GM18861 (cell line): ENCODE data around the gene RAB3IP.
"Not testable (repeated sequence)": the region's sequence is repeated elsewhere in the genome, so short reads cannot be mapped to it uniquely, and the experiment has no call there.

Experiments used
- ATAC-seq: cut with Tn5 transposase; IDR thresholded peaks from one replicate; pipeline ENCODE4 v1.9.1; 2021; ENCODE audit not compliant: unreplicated experiment

Gene RAB3IP

GRCh38 chr12:69834147-69834546 is 95.5 kb downstream of the RAB3IP start:
- no peak for ATAC-seq

- ATAC-seq = no peak
These were observed 95.9 kb downstream of the RAB3IP start for GRCh38 chr12:69834576-69834975.

- ATAC-seq = no peak
These were observed 96.4 kb downstream of the RAB3IP start for GRCh38 chr12:69835081-69835480.

GRCh38 chr12:69836015-69836414 is 97.4 kb downstream of the RAB3IP start:
- no peak for ATAC-seq

- ATAC-seq = no peak
These were observed 98.5 kb downstream of the RAB3IP start for GRCh38 chr12:69837191-69837590.

GRCh38 chr12:69837657-69838415 is 99.2 kb downstream of the RAB3IP start:
- no peak for ATAC-seq

- no peak for ATAC-seq
These were observed 102.1 kb downstream of the RAB3IP start for GRCh38 chr12:69840727-69841126.

GRCh38 chr12:69843608-69844007 is 104.9 kb downstream of the RAB3IP start:
- ATAC-seq = no peak

GRCh38 chr12:69844416-69844815 is 105.8 kb downstream of the RAB3IP start:
- no peak for ATAC-seq

- ATAC-seq = no peak
These were observed 106.2 kb downstream of the RAB3IP start for GRCh38 chr12:69844836-69845235.

GRCh38 chr12:69846976-69847375 is 108.3 kb downstream of the RAB3IP start:
- no peak for ATAC-seq

- ATAC-seq = no peak
These were observed 113.3 kb downstream of the RAB3IP start for GRCh38 chr12:69851976-69852375.

GRCh38 chr12:69853176-69853961 is 114.7 kb downstream of the RAB3IP start:
- ATAC-seq = not testable (repeated sequence)

GRCh38 chr12:69866698-69867097 is 128.0 kb downstream of the RAB3IP start:
- no peak for ATAC-seq

GRCh38 chr12:69868695-69869094 is 130.0 kb downstream of the RAB3IP start:
- no peak for ATAC-seq

GRCh38 chr12:69872804-69873203 is 134.1 kb downstream of the RAB3IP start:
- no peak for ATAC-seq
